Astrocyte (in vitro differentiated cells and primary cell): Measurements from ENCODE around the gene PTPRK. TPM values are rescaled to one million over a fixed set of nuclear protein-coding genes. Genes with fewer than 3 reads are reported as not detected.

Experiments
- DNase-seq: peaks from one replicate; pipeline ENCODE4 v3.0.0-alpha.2; 2010; ENCODE audit warnings: low read depth
- FAIRE-seq: peaks from 2 replicates; lab custom pipeline; 2011; peaks lifted over from hg19 to GRCh38; lab: Jason Lieb, UNC
- H2AFZ ChIP-seq: 2 replicates; pipeline ENCODE4 v1.6.0; 2012; ENCODE audit warnings: low read depth, low read length, inconsistent platforms
- H3K27ac ChIP-seq: 2 replicates; pipeline ENCODE4 v1.5.1; 2011; ENCODE audit warnings: low read depth, low read length, inconsistent platforms
- H3K27me3 ChIP-seq: 2 replicates; pipeline ENCODE4 v1.6.0; 2011; ENCODE audit warnings: low read length, inconsistent platforms; ENCODE audit not compliant: insufficient read depth
- H3K36me3 ChIP-seq: 2 replicates; pipeline ENCODE4 v1.5.1; 2011; ENCODE audit warnings: low read length, inconsistent platforms; ENCODE audit not compliant: insufficient read depth
- H3K4me1 ChIP-seq: 2 replicates; pipeline ENCODE4 v1.5.1; 2011; ENCODE audit warnings: low read length, inconsistent platforms; ENCODE audit not compliant: insufficient read depth
- H3K4me2 ChIP-seq: 2 replicates; pipeline ENCODE4 v1.6.0; 2012; ENCODE audit warnings: low read length, inconsistent platforms
- H3K4me3 ChIP-seq: 2 replicates; pipeline ENCODE4 v1.5.1; 2011; ENCODE audit warnings: low read depth, mild to moderate bottlenecking, low read length, inconsistent platforms; ENCODE audit not compliant: insufficient read depth
- H3K79me2 ChIP-seq: 2 replicates; pipeline ENCODE4 v1.6.0; 2012; ENCODE audit warnings: mild to moderate bottlenecking, low read length, inconsistent platforms; ENCODE audit not compliant: insufficient read depth
- H3K9ac ChIP-seq: 2 replicates; pipeline ENCODE4 v1.6.0; 2012; ENCODE audit warnings: mild to moderate bottlenecking, low read length, inconsistent platforms
- H3K9me3 ChIP-seq: 2 replicates; pipeline ENCODE4 v1.5.1; 2012; ENCODE audit warnings: low read depth, mild to moderate bottlenecking, low read length, inconsistent platforms; ENCODE audit not compliant: insufficient read depth
- H4K20me1 ChIP-seq: 2 replicates; pipeline ENCODE4 v1.6.0; 2012; ENCODE audit warnings: low read length, inconsistent platforms; ENCODE audit not compliant: insufficient read depth
- H3K27ac Mint-ChIP-seq: one replicate; pipeline ENCODE4 v1.8.0; 2021; ENCODE audit warnings: mild to moderate bottlenecking, mixed read lengths; ENCODE audit not compliant: unreplicated experiment
- H3K27me3 Mint-ChIP-seq: one replicate; pipeline ENCODE4 v1.8.0; 2021; ENCODE audit warnings: low read depth, mixed read lengths; ENCODE audit not compliant: unreplicated experiment
- H3K36me3 Mint-ChIP-seq: one replicate; pipeline ENCODE4 v1.8.0; 2021; ENCODE audit warnings: low read depth, mixed read lengths; ENCODE audit not compliant: unreplicated experiment
- H3K4me1 Mint-ChIP-seq: one replicate; pipeline ENCODE4 v1.8.0; 2021; ENCODE audit warnings: low read depth, mixed read lengths; ENCODE audit not compliant: unreplicated experiment
- H3K4me3 Mint-ChIP-seq: one replicate; pipeline ENCODE4 v1.8.0; 2021; ENCODE audit warnings: mild to moderate bottlenecking, moderate library complexity, mixed read lengths; ENCODE audit not compliant: unreplicated experiment
- H3K9me3 Mint-ChIP-seq: one replicate; pipeline ENCODE4 v1.8.0; 2021; ENCODE audit warnings: mild to moderate bottlenecking, mixed read lengths; ENCODE audit not compliant: unreplicated experiment
- CTCF ChIP-seq: IDR thresholded peaks from 2 replicates; pipeline ENCODE4 v1.5.1; 2011; ENCODE audit warnings: low read depth, mild to moderate bottlenecking, inconsistent platforms, low read length, moderate library complexity; ENCODE audit not compliant: insufficient read depth
- EZH2 ChIP-seq: IDR thresholded peaks from 2 replicates; pipeline ENCODE4 v1.6.1; 2012; ENCODE audit warnings: mild to moderate bottlenecking, low read length, inconsistent platforms; ENCODE audit not compliant: insufficient read depth
- total RNA-seq: library from RNA; stranded (reverse); gene quantifications from 2 replicates; pipeline ENCODE4 v1.2.1, GENCODE V29; 2021

PTPRK gene
- total RNA-seq, 1 donor from 2014 or later, result 159 TPM

GRCh38 chr6:128479048-128479666 is 41.2 kb downstream of the PTPRK start:
- Mint-ChIP-seq H3K27ac (no peak overlapping the region), H3K27me3 (no peaks in the 10 kb centered on the region), H3K36me3 (peaks cover 2% of the 10 kb centered on the region), H3K9me3 (no peaks in the 10 kb centered on the region), H3K4me3 (no peak overlapping the region), H3K4me1 (peaks cover 51% of the 10 kb centered on the region)
- H3K4me3 ChIP-seq, result no peak overlapping the region
- H3K9me3 ChIP-seq, result no peaks in the 10 kb centered on the region
- H3K79me2 ChIP-seq, result peaks cover 98% of the 10 kb centered on the region
- H3K36me3 ChIP-seq, result no peaks in the 10 kb centered on the region
- H3K27me3 ChIP-seq, result no peaks in the 10 kb centered on the region
- H2AFZ ChIP-seq, result no peak overlapping the region
- peaks cover 61% of the 10 kb centered on the region for H4K20me1 ChIP-seq
- DNase-seq (no peak), FAIRE-seq (no peak)
- TF ChIP-seq EZH2 (no peak), CTCF (no peak)
- no peak overlapping the region for H3K4me2 ChIP-seq
- no peak overlapping the region for H3K27ac ChIP-seq
- no peak overlapping the region for H3K9ac ChIP-seq
- peaks cover 7% of the 10 kb centered on the region for H3K4me1 ChIP-seq

- TF ChIP-seq CTCF, result no peak
- no peak for TF ChIP-seq EZH2
- Histone ChIP-seq H3K4me2 (no peak overlapping the region), H4K20me1 (peaks cover 68% of the 10 kb centered on the region), H3K36me3 (no peaks in the 10 kb centered on the region), H3K9me3 (no peaks in the 10 kb centered on the region), H3K79me2 (peaks cover 98% of the 10 kb centered on the region), H2AFZ (no peak overlapping the region), H3K27ac (no peak overlapping the region), H3K27me3 (no peaks in the 10 kb centered on the region), H3K4me1 (peaks cover 7% of the 10 kb centered on the region), H3K4me3 (no peak overlapping the region), H3K9ac (no peak overlapping the region)
- H3K4me1 Mint-ChIP-seq, result peaks cover 54% of the 10 kb centered on the region
- H3K4me3 Mint-ChIP-seq, result no peak overlapping the region
- no peaks in the 10 kb centered on the region for H3K9me3 Mint-ChIP-seq
- H3K27ac Mint-ChIP-seq, result no peak overlapping the region
- H3K36me3 Mint-ChIP-seq, result peaks cover 2% of the 10 kb centered on the region
- DNase-seq (no peak), FAIRE-seq (no peak)
- H3K27me3 Mint-ChIP-seq, result no peaks in the 10 kb centered on the region
Observed at GRCh38 chr6:128478230-128479047, 42.0 kb downstream of the PTPRK start.
